Erythroblast (primary cell): ENCODE data around the gene PTTG1IP.

ENCODE experiments used
- DNase-seq, 2 experiments: peaks; one replicate each; lab custom pipeline; 2025; lab: John Stamatoyannopoulos, UW
- GATA1 ChIP-seq: IDR thresholded peaks from 2 replicates; pipeline ENCODE4 v1.6.1; 2011; ENCODE audit warnings: low read depth, mild to moderate bottlenecking, control low read depth, low read length, moderate library complexity
- POLR2A ChIP-seq: IDR thresholded peaks from 2 replicates; pipeline ENCODE4 v1.6.1; 2011; ENCODE audit warnings: mild to moderate bottlenecking, low read length

Gene PTTG1IP

GRCh38 chr21:44893278-44893556 is 19.7 kb upstream of the PTTG1IP start:
- no peak for DNase-seq

GRCh38 chr21:44892536-44893277 is 19.2 kb upstream of the PTTG1IP start:
- TF ChIP-seq POLR2A: no peak
- no peak for TF ChIP-seq GATA1

More at GRCh38 chr21:44893278-44893556, 19.7 kb upstream of the PTTG1IP start:
- TF ChIP-seq POLR2A: no peak
- no peak for TF ChIP-seq GATA1

GRCh38 chr21:44892095-44892494 is 18.6 kb upstream of the PTTG1IP start:
- TF ChIP-seq GATA1 (no peak), POLR2A (no peak)
- no peak for DNase-seq

More at GRCh38 chr21:44892536-44893277, 19.2 kb upstream of the PTTG1IP start:
- peak; percentile 54 to 78 for DNase-seq

GRCh38 chr21:44891631-44892031 is 18.1 kb upstream of the PTTG1IP start:
- DNase-seq: no peak
- TF ChIP-seq GATA1: no peak

- no peak for DNase-seq
- TF ChIP-seq POLR2A: no peak
- no peak for TF ChIP-seq GATA1
Measured at GRCh38 chr21:44890961-44891541, 17.6 kb upstream of the PTTG1IP start.

- no peak for TF ChIP-seq POLR2A
- TF ChIP-seq GATA1: no peak
Measured at GRCh38 chr21:44890338-44890931, 16.9 kb upstream of the PTTG1IP start.

GRCh38 chr21:44889625-44890337 is 16.3 kb upstream of the PTTG1IP start:
- DNase-seq: no peak
- TF ChIP-seq GATA1 (no peak), POLR2A (no peak)

More at GRCh38 chr21:44890338-44890931, 16.9 kb upstream of the PTTG1IP start:
- DNase-seq: no peak

- no peak for DNase-seq
- TF ChIP-seq GATA1: no peak
- TF ChIP-seq POLR2A: no peak
Measured at GRCh38 chr21:44888581-44889550, 15.4 kb upstream of the PTTG1IP start.

GRCh38 chr21:44887807-44888580 is 14.5 kb upstream of the PTTG1IP start:
- DNase-seq: no peak

GRCh38 chr21:44887126-44887806 is 13.8 kb upstream of the PTTG1IP start:
- no peak for DNase-seq
- no peak for TF ChIP-seq POLR2A
- TF ChIP-seq GATA1: no peak

More at GRCh38 chr21:44887807-44888580, 14.5 kb upstream of the PTTG1IP start:
- no peak for TF ChIP-seq POLR2A
- no peak for TF ChIP-seq GATA1
